PFSK-1 (cell line): Measurements from ENCODE around the gene NDUFA12.

Experiments used
- FOXP2 ChIP-seq: optimal IDR thresholded peaks from 2 replicates; pipeline ENCODE3; 2011; ENCODE audit warnings: borderline replicate concordance, control low read depth, inconsistent platforms; ENCODE audit not compliant: insufficient read depth; ENCODE audit errors: extremely low read length, extremely low read depth
- POLR2AphosphoS5 ChIP-seq: IDR thresholded peaks from 2 replicates; pipeline ENCODE4 v1.6.1; 2012; ENCODE audit warnings: low read depth, mild to moderate bottlenecking, control low read depth, low read length, moderate library complexity
- REST ChIP-seq, 2 experiments: IDR thresholded peaks; 2 replicates each; pipeline versions ENCODE4 v1.6.1 to v1.8.0; 2011 to 2012; ENCODE audit warnings: low read depth in 2 of 2, low read length in 2 of 2, control low read depth in 1 of 2, inconsistent platforms in 1 of 2, mild to moderate bottlenecking in 1 of 2, moderate library complexity in 1 of 2; ENCODE audit not compliant: insufficient read depth in 1 of 2
- SIN3A ChIP-seq: IDR thresholded peaks from 2 replicates; pipeline ENCODE4 v1.6.1; 2012; ENCODE audit warnings: mild to moderate bottlenecking, low read length, moderate library complexity, borderline replicate concordance; ENCODE audit not compliant: insufficient read depth
- TAF1 ChIP-seq: IDR thresholded peaks from 2 replicates; pipeline ENCODE4 v1.6.1; 2012; ENCODE audit warnings: low read length, control low read depth, borderline replicate concordance; ENCODE audit not compliant: insufficient read depth

The NDUFA12 gene

GRCh38 chr12:94942663-94943062 lies 60.8 kb downstream of the NDUFA12 start:
- no peak for TF ChIP-seq FOXP2
- TF ChIP-seq POLR2AphosphoS5, result no peak
- TF ChIP-seq SIN3A, result no peak
- no peak for TF ChIP-seq REST (IDR thresholded peaks at IDR 0.05; ENCODE audit: insufficient read depth in 1 of 2, low read depth in 2 of 2, low read length in 2 of 2)
- no peak for TF ChIP-seq TAF1

GRCh38 chr12:94941440-94941862 lies 62.0 kb downstream of the NDUFA12 start:
- no peak for TF ChIP-seq SIN3A

- no peak for TF ChIP-seq SIN3A
- TF ChIP-seq POLR2AphosphoS5, result no peak
- no peak for TF ChIP-seq FOXP2
- no peak for TF ChIP-seq TAF1
- no peak for TF ChIP-seq REST (IDR thresholded peaks at IDR 0.05; ENCODE audit: insufficient read depth in 1 of 2, low read depth in 2 of 2, low read length in 2 of 2)
These were observed 62.7 kb downstream of the NDUFA12 start for GRCh38 chr12:94940771-94941170.

- TF ChIP-seq REST (IDR thresholded peaks at IDR 0.05; ENCODE audit: insufficient read depth in 1 of 2, low read depth in 2 of 2, low read length in 2 of 2) (no peak), POLR2AphosphoS5 (no peak), SIN3A (no peak), TAF1 (no peak), FOXP2 (no peak)
These were observed 64.9 kb downstream of the NDUFA12 start for GRCh38 chr12:94938583-94938982.

- TF ChIP-seq SIN3A, result no peak
- no peak for TF ChIP-seq FOXP2
- no peak for TF ChIP-seq TAF1
- TF ChIP-seq REST (IDR thresholded peaks at IDR 0.05; ENCODE audit: insufficient read depth in 1 of 2, low read depth in 2 of 2, low read length in 2 of 2), result no peak
- TF ChIP-seq POLR2AphosphoS5, result no peak
These were observed 72.7 kb downstream of the NDUFA12 start for GRCh38 chr12:94930772-94931171.

- TF ChIP-seq POLR2AphosphoS5 (no peak), REST (IDR thresholded peaks at IDR 0.05; ENCODE audit: insufficient read depth in 1 of 2, low read depth in 2 of 2, low read length in 2 of 2) (no peak), TAF1 (no peak), SIN3A (no peak), FOXP2 (no peak)
These were observed 73.3 kb downstream of the NDUFA12 start for GRCh38 chr12:94930216-94930654.
